PC-3 (cell line): ENCODE results near the gene RIMBP3C. TPM values are rescaled to one million over a fixed set of nuclear protein-coding genes. Genes with fewer than 3 reads are reported as not detected.
"Not testable (repeated sequence)": the region's sequence is repeated elsewhere in the genome, so short reads cannot be mapped to it uniquely, and the experiment has no call there.

ENCODE experiments used
- ATAC-seq: fragments of 200-7000 bp; cut with Tn5 transposase; 2 replicates; pipeline ENCODE4 v1.9.1; 2020; ENCODE audit warnings: mild to moderate bottlenecking, moderate library complexity
- Bru-seq: library from RNA; stranded (reverse); fragments of 400-500 nt; gene quantifications from one replicate; lab custom pipeline; 2021; lab: Mats Ljungman, UMichigan
- BruChase-seq, 2 experiments: library from RNA; stranded (reverse); fragments of 400-500 nt; gene quantifications; one replicate each; lab custom pipeline; 2021; lab: Mats Ljungman, UMichigan
- BruUV-seq: library from RNA; stranded (reverse); fragments of 400-500 nt; replicated peaks from 2 replicates; lab custom pipeline; 2021; lab: Mats Ljungman, UMichigan
- CTCF ChIA-PET: fragments of 300-600 bp; sonication (Branson Sonifier 250); formaldehyde crosslinking; loops from one replicate; lab custom pipeline; 2022; ENCODE audit warnings: antibody characterized with exemption; lab: Charles Lee
- POLR2A ChIA-PET: fragments of 300-600 bp; sonication (Branson Sonifier 250); formaldehyde crosslinking; loops from one replicate; lab custom pipeline; 2022; ENCODE audit warnings: antibody characterized with exemption; ENCODE audit not compliant: unreplicated experiment; lab: Charles Lee
- DNase-seq: peaks from one replicate; pipeline ENCODE4 v3.0.0-alpha.2; 2015
- H2AFZ ChIP-seq: fragments of 300-600 bp; sonication (generic); 2 replicates; pipeline ENCODE4 v1.6.0; 2016; ENCODE audit warnings: antibody characterized with exemption, low read length
- H3F3A ChIP-seq: fragments of 300-600 bp; sonication (generic); one replicate; pipeline ENCODE4 v1.6.0; 2017; ENCODE audit warnings: antibody characterized with exemption, low read length, control low read depth, mild to moderate bottlenecking; ENCODE audit not compliant: unreplicated experiment
- H3K27ac ChIP-seq: fragments of 300-600 bp; sonication (generic); 2 replicates; pipeline ENCODE4 v1.5.1; 2016; ENCODE audit warnings: mild to moderate bottlenecking, low read length
- H3K27me3 ChIP-seq: fragments of 300-600 bp; sonication (generic); 2 replicates; pipeline ENCODE4 v1.6.1; 2016; ENCODE audit warnings: low read length, mixed read lengths
- H3K36me3 ChIP-seq: fragments of 300-600 bp; sonication (generic); 2 replicates; pipeline ENCODE4 v1.6.1; 2016; ENCODE audit warnings: low read depth, mixed run types, low read length, mixed read lengths
- H3K4me1 ChIP-seq: fragments of 300-600 bp; sonication (generic); 2 replicates; pipeline ENCODE4 v1.5.1; 2016; ENCODE audit warnings: low read length; ENCODE audit not compliant: insufficient read depth
- H3K4me2 ChIP-seq: fragments of 300-600 bp; sonication (generic); 2 replicates; pipeline ENCODE4 v1.6.0; 2016; ENCODE audit warnings: low read length
- H3K4me3 ChIP-seq: fragments of 300-600 bp; sonication (generic); 2 replicates; pipeline ENCODE4 v1.5.1; 2016; ENCODE audit warnings: mild to moderate bottlenecking, low read length, mixed read lengths
- H3K79me2 ChIP-seq: fragments of 300-600 bp; sonication (generic); 2 replicates; pipeline ENCODE4 v1.6.1; 2017; ENCODE audit warnings: low read length, mixed read lengths
- H3K9ac ChIP-seq: fragments of 300-600 bp; sonication (generic); 2 replicates; pipeline ENCODE4 v1.6.0; 2016; ENCODE audit warnings: mild to moderate bottlenecking, low read length
- H3K9me2 ChIP-seq: fragments of 300-600 bp; sonication (generic); replicated peaks from 2 replicates; pipeline ENCODE4 v1.6.1; 2016; ENCODE audit warnings: mixed run types, low read length, mixed read lengths
- H3K9me3 ChIP-seq: fragments of 300-600 bp; sonication (generic); 2 replicates; pipeline ENCODE4 v1.6.1; 2016; ENCODE audit warnings: low read length, mixed read lengths
- H4K20me1 ChIP-seq: fragments of 300-600 bp; sonication (generic); 2 replicates; pipeline ENCODE4 v1.6.1; 2016; ENCODE audit warnings: low read length, mixed read lengths
- EZH2 ChIP-seq: fragments of 300-600 bp; sonication (generic); IDR thresholded peaks from one replicate; pipeline ENCODE4 v1.6.1; 2017; ENCODE audit warnings: antibody characterized with exemption, mild to moderate bottlenecking, low read length; ENCODE audit not compliant: unreplicated experiment
- EZH2phosphoT487 ChIP-seq: fragments of 300-600 bp; sonication (generic); IDR thresholded peaks from 2 replicates; pipeline ENCODE4 v1.6.1; 2018; ENCODE audit warnings: mild to moderate bottlenecking, antibody characterized with exemption, low read length, borderline replicate concordance
- intact Hi-C: fragments of 100-400 bp; cut with micrococcal nuclease; formaldehyde crosslinking; loops from 2 replicates; pipeline ENCODE4 v1.9.0; 2023
- long read RNA-seq: library from polyadenylated mRNA; unstranded; transcript quantifications from one replicate; pipeline ENCODE4 v2.0.0, GENCODE V29; 2021; ENCODE audit not compliant: unreplicated experiment
- total RNA-seq: library from RNA; depleted of rRNA; stranded (reverse); fragments of >200 nt; gene quantifications from 2 replicates; pipeline ENCODE4 v1.2.3, GENCODE V29; 2014; rRNA removed
- TF ChIP-seq, protein P1 (sequence below): fragments of 300-600 bp; sonication (generic); conservative IDR thresholded peaks from 2 replicates; pipeline ENCODE4 v1.5.1; 2017; ENCODE audit warnings: antibody characterized with exemption, low read depth, mild to moderate bottlenecking, low read length

Gene RIMBP3C, protein sequence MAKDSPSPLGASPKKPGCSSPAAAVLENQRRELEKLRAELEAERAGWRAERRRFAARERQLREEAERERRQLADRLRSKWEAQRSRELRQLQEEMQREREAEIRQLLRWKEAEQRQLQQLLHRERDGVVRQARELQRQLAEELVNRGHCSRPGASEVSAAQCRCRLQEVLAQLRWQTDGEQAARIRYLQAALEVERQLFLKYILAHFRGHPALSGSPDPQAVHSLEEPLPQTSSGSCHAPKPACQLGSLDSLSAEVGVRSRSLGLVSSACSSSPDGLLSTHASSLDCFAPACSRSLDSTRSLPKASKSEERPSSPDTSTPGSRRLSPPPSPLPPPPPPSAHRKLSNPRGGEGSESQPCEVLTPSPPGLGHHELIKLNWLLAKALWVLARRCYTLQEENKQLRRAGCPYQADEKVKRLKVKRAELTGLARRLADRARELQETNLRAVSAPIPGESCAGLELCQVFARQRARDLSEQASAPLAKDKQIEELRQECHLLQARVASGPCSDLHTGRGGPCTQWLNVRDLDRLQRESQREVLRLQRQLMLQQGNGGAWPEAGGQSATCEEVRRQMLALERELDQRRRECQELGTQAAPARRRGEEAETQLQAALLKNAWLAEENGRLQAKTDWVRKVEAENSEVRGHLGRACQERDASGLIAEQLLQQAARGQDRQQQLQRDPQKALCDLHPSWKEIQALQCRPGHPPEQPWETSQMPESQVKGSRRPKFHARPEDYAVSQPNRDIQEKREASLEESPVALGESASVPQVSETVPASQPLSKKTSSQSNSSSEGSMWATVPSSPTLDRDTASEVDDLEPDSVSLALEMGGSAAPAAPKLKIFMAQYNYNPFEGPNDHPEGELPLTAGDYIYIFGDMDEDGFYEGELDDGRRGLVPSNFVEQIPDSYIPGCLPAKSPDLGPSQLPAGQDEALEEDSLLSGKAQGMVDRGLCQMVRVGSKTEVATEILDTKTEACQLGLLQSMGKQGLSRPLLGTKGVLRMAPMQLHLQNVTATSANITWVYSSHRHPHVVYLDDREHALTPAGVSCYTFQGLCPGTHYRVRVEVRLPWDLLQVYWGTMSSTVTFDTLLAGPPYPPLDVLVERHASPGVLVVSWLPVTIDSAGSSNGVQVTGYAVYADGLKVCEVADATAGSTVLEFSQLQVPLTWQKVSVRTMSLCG (N-terminal part only)
- 0.29 TPM in 1 of 2 replicates, not detected in the other for total RNA-seq
- Bru-seq, nascent RNA: not detected
- not detected for BruChase-seq, experiment 1, labeled RNA remaining after a 6-hour chase
- not detected for BruChase-seq, experiment 2, labeled RNA remaining after a 2-hour chase
- long read RNA-seq: 0 reads

DNA sequence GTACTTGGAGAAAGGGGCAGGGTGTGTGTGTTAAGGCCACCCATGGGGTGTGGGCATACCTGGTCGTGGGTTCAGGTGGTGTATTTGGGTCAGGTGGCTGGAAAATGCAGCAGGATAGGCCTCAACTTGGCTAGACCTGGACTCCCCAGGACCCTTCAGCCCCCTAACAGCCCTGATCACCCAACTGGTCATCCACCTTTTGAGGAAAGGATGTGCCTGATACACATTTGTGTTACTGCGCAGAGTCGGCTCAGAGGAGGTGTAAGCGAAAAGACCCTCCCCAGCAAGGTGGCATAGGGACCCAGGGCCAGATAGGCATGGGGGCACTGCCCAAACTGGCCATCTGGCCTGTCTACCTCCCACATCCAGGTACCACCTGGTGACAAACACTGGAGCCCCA, at the start of gene RIMBP3C:
RIMBP3C (minus strand) TSS at position 101 of the 400 bp plus-strand sequence. CDS start 485 bp downstream, outside the sequence.
- CTCF ChIA-PET, H3K9me2 ChIP-seq, H3K79me2 ChIP-seq, H4K20me1 ChIP-seq, H3K36me3 ChIP-seq, H3K9me3 ChIP-seq, H3F3A ChIP-seq, H3K4me3 ChIP-seq, H3K27me3 ChIP-seq, ATAC-seq, intact Hi-C loops, H3K9ac ChIP-seq, POLR2A ChIA-PET, BruUV-seq, H3K4me1 ChIP-seq, DNase-seq, H3K4me2 ChIP-seq, H2AFZ ChIP-seq, H3K27ac ChIP-seq: not testable (repeated sequence)

DNA sequence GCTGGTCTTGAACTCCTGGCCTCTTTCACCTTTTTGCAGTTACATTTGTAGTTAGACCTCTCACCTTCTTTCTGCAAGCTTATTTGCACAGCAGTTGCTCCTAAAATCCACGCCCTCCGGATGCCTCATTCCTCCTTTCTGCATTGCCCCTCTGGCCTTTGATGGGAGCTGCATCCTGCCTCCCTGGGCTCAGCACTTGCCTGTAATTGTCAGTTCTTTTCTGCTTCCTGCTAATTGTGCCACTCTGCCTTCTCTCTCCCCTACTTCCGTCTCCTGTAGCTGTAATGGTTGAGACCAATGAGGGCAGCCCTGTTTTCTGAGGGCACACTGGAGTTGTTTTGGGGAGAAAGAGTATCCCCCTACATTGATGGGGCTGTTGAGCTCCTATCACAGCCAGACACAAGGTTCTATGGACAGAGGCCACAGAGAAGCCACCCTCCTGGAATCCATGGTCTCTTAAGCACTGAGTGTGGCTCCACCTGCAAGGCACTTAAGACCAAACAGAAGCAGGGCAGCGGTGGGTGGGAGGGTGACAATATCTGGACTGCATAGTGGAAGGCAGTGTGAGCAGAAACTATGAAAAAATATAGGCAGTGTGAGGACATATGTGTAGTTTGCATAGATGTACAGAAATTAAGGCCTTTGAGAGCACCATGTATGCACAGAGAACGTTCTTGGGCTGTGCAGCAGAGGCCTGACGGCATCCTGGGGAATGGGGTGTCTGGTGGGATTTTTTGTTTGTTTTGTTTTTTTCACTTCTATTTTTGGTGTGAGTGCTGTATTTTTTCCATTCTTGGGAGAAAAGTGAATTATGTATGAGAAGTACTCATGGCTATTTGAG, 48.0 kb upstream of the RIMBP3C start:
- Histone ChIP-seq H3K9ac (no peak overlapping the region), H3F3A (no peaks in the 10 kb centered on the region), H3K79me2 (peaks cover 90% of the 10 kb centered on the region), H3K27me3 (no peaks in the 10 kb centered on the region), H3K27ac (no peak overlapping the region), H3K4me2 (no peak overlapping the region), H2AFZ (no peak overlapping the region), H3K9me2 (no peaks in the 10 kb centered on the region), H3K4me1 (no peaks in the 10 kb centered on the region), H4K20me1 (peaks cover 18% of the 10 kb centered on the region; the same call in 1 of the 2 replicates), H3K4me3 (no peak overlapping the region), H3K36me3 (peaks cover 7% of the 10 kb centered on the region), H3K9me3 (no peaks in the 10 kb centered on the region)
- no peak for DNase-seq
- no peak for TF ChIP-seq EZH2
- TF ChIP-seq, protein P1, sequence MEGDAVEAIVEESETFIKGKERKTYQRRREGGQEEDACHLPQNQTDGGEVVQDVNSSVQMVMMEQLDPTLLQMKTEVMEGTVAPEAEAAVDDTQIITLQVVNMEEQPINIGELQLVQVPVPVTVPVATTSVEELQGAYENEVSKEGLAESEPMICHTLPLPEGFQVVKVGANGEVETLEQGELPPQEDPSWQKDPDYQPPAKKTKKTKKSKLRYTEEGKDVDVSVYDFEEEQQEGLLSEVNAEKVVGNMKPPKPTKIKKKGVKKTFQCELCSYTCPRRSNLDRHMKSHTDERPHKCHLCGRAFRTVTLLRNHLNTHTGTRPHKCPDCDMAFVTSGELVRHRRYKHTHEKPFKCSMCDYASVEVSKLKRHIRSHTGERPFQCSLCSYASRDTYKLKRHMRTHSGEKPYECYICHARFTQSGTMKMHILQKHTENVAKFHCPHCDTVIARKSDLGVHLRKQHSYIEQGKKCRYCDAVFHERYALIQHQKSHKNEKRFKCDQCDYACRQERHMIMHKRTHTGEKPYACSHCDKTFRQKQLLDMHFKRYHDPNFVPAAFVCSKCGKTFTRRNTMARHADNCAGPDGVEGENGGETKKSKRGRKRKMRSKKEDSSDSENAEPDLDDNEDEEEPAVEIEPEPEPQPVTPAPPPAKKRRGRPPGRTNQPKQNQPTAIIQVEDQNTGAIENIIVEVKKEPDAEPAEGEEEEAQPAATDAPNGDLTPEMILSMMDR: no peak
- TF ChIP-seq EZH2phosphoT487: no peak
- ChIA-PET POLR2A (no interaction called here), CTCF (no interaction called here)
- BruUV-seq: no TSS peak
- no peak for ATAC-seq
- intact Hi-C loops: no loop called here
